Mesendoderm (in vitro differentiated cells): Measurements from ENCODE around the gene GSN.

Experiments used
- DNase-seq: peaks from one replicate; pipeline ENCODE4 v3.0.0; 2013
- H2AK5ac ChIP-seq: 2 replicates; pipeline ENCODE4 v1.6.1; 2013; ENCODE audit warnings: low read length, inconsistent platforms
- H2BK120ac ChIP-seq: 2 replicates; pipeline ENCODE4 v1.6.1; 2013; ENCODE audit warnings: low read depth, mild to moderate bottlenecking, low read length, moderate library complexity, mixed read lengths
- H2BK15ac ChIP-seq: replicated peaks from 2 replicates; pipeline ENCODE4 v1.6.1; 2013; ENCODE audit warnings: low read depth, mild to moderate bottlenecking, moderate library complexity
- H2BK5ac ChIP-seq: 2 replicates; pipeline ENCODE4 v1.6.1; 2013; ENCODE audit warnings: low read length, inconsistent platforms
- H3K18ac ChIP-seq: 2 replicates; pipeline ENCODE4 v1.6.1; 2013; ENCODE audit warnings: mild to moderate bottlenecking, low read length, mixed read lengths
- H3K23ac ChIP-seq: one replicate; pipeline ENCODE4 v1.6.1; 2013; ENCODE audit warnings: low read length
- H3K27ac ChIP-seq: 2 replicates; pipeline ENCODE4 v1.5.1; 2013; ENCODE audit warnings: low read depth, mild to moderate bottlenecking, inconsistent platforms, low read length, moderate library complexity
- H3K27me3 ChIP-seq: 2 replicates; pipeline ENCODE4 v1.6.1; 2013; ENCODE audit warnings: low read length, control low read depth, mild to moderate bottlenecking, inconsistent platforms; ENCODE audit not compliant: insufficient read depth, poor library complexity
- H3K36me3 ChIP-seq: 2 replicates; pipeline ENCODE4 v1.6.1; 2013; ENCODE audit warnings: low read length, inconsistent platforms; ENCODE audit not compliant: control insufficient read depth, insufficient read depth
- H3K4ac ChIP-seq: one replicate; pipeline ENCODE4 v1.6.1; 2013; ENCODE audit warnings: low read depth, mild to moderate bottlenecking, low read length, moderate library complexity
- H3K4me1 ChIP-seq: 2 replicates; pipeline ENCODE4 v1.6.1; 2013; ENCODE audit warnings: low read depth, low read length, inconsistent platforms; ENCODE audit not compliant: control insufficient read depth
- H3K4me2 ChIP-seq: 2 replicates; pipeline ENCODE4 v1.6.1; 2013; ENCODE audit warnings: low read length
- H3K4me3 ChIP-seq: 2 replicates; pipeline ENCODE4 v1.5.1; 2013; ENCODE audit warnings: mild to moderate bottlenecking, low read length
- H3K56ac ChIP-seq: one replicate; pipeline ENCODE4 v1.6.1; 2013; ENCODE audit warnings: low read length
- H3K79me1 ChIP-seq: 2 replicates; pipeline ENCODE4 v1.6.1; 2013; ENCODE audit warnings: low read length, inconsistent platforms
- H3K79me2 ChIP-seq: 2 replicates; pipeline ENCODE4 v1.6.1; 2013; ENCODE audit warnings: mild to moderate bottlenecking, low read length; ENCODE audit not compliant: control insufficient read depth, insufficient read depth
- H3K9ac ChIP-seq: 2 replicates; pipeline ENCODE4 v1.6.1; 2013; ENCODE audit warnings: low read length, inconsistent platforms
- H4K5ac ChIP-seq: one replicate; pipeline ENCODE4 v1.6.1; 2013; ENCODE audit warnings: low read length
- H4K8ac ChIP-seq: one replicate; pipeline ENCODE4 v1.6.1; 2013; ENCODE audit warnings: low read depth, mild to moderate bottlenecking, control low read depth, low read length, moderate library complexity
- WGBS: extraction: QIAGEN DNeasy Blood & Tissue Kit; methylation state at CpG from one replicate; pipeline ENCODE4 v1.1.7; 2013; ENCODE audit warnings: low lambda C conversion rate, missing lambda C conversion rate; ENCODE audit not compliant: insufficient coverage; ENCODE audit errors: extremely low coverage; 5-methylcytosine and 5-hydroxymethylcytosine counted together

The GSN gene

GRCh38 chr9:121286688-121286972, 18.7 kb downstream of the GSN start:
- no peak overlapping the region for H2AK5ac ChIP-seq
- WGBS, result no CpG with 5 or more reads among the region's 2 CpGs
- DNase-seq, result no peak
- peak overlapping the region; percentile 12 for H3K9ac ChIP-seq
- H3K56ac ChIP-seq, result peak overlapping the region; percentile 59
- H3K4ac ChIP-seq, result no peak overlapping the region
- H3K36me3 ChIP-seq, result no peaks in the 10 kb centered on the region
- no peaks in the 10 kb centered on the region for H3K79me1 ChIP-seq
- H2BK5ac ChIP-seq, result peak overlapping the region; percentile 33
- peak overlapping the region; percentile 24 for H3K18ac ChIP-seq
- no peak overlapping the region for H3K4me2 ChIP-seq
- H3K79me2 ChIP-seq, result no peaks in the 10 kb centered on the region
- peak overlapping the region; percentile 27 for H3K27ac ChIP-seq
- no peak overlapping the region for H3K23ac ChIP-seq
- no peak overlapping the region for H4K8ac ChIP-seq
- H4K5ac ChIP-seq, result no peak overlapping the region
- H3K4me1 ChIP-seq, result peaks cover 17% of the 10 kb centered on the region
- H3K4me3 ChIP-seq, result no peak overlapping the region
- H3K27me3 ChIP-seq, result no peaks in the 10 kb centered on the region
- H2BK120ac ChIP-seq, result no peak overlapping the region
- H2BK15ac ChIP-seq, result no peak overlapping the region

- WGBS, result no CpG with 5 or more reads among the region's 13 CpGs
- Histone ChIP-seq H3K18ac (peak overlapping the region; percentile 77), H4K5ac (no peak overlapping the region), H3K79me1 (no peaks in the 10 kb centered on the region), H3K27ac (peak overlapping the region; percentile 94), H3K36me3 (no peaks in the 10 kb centered on the region), H3K23ac (no peak overlapping the region), H2BK5ac (peak overlapping the region; percentile 23), H2BK120ac (no peak overlapping the region), H4K8ac (no peak overlapping the region), H2AK5ac (no peak overlapping the region), H3K4me1 (peaks cover 17% of the 10 kb centered on the region), H3K56ac (peak overlapping the region; percentile 81), H2BK15ac (no peak overlapping the region), H3K27me3 (no peaks in the 10 kb centered on the region), H3K9ac (peak overlapping the region; percentile 33), H3K4me3 (no peak overlapping the region), H3K4me2 (peak overlapping the region; percentile 29), H3K4ac (no peak overlapping the region), H3K79me2 (no peaks in the 10 kb centered on the region)
- peak; percentile 97 for DNase-seq
Observed at GRCh38 chr9:121286973-121287741, 19.2 kb downstream of the GSN start.

GRCh38 chr9:121288673-121289025, 20.7 kb downstream of the GSN start:
- Histone ChIP-seq H3K4me3 (no peak overlapping the region), H3K4me1 (peaks cover 17% of the 10 kb centered on the region), H3K4me2 (no peak overlapping the region), H4K8ac (no peak overlapping the region), H3K79me1 (no peaks in the 10 kb centered on the region), H3K27ac (peak overlapping the region; percentile 58), H2BK15ac (no peak overlapping the region), H3K9ac (peak overlapping the region; percentile 11), H3K23ac (no peak overlapping the region), H3K18ac (peak overlapping the region; percentile 3), H3K36me3 (no peaks in the 10 kb centered on the region), H3K79me2 (no peaks in the 10 kb centered on the region), H2AK5ac (peak overlapping the region; percentile 6), H3K27me3 (no peaks in the 10 kb centered on the region), H2BK5ac (peak overlapping the region; percentile 37), H4K5ac (no peak overlapping the region), H2BK120ac (no peak overlapping the region), H3K4ac (no peak overlapping the region), H3K56ac (peak overlapping the region; percentile 42)
- DNase-seq, result no peak
- no CpG with 5 or more reads among the region's 4 CpGs for WGBS

GRCh38 chr9:121289026-121289771, 21.2 kb downstream of the GSN start:
- H3K36me3 ChIP-seq, result no peaks in the 10 kb centered on the region
- peak overlapping the region; percentile 11 for H3K9ac ChIP-seq
- peak; percentile 96 for DNase-seq
- peak overlapping the region; percentile 6 for H2AK5ac ChIP-seq
- H3K79me1 ChIP-seq, result no peaks in the 10 kb centered on the region
- no peak overlapping the region for H3K4ac ChIP-seq
- H3K18ac ChIP-seq, result peak overlapping the region; percentile 3
- H3K27ac ChIP-seq, result peak overlapping the region; percentile 58
- H4K5ac ChIP-seq, result no peak overlapping the region
- no peak overlapping the region for H3K4me2 ChIP-seq
- peak overlapping the region; percentile 62 for H3K56ac ChIP-seq
- no peak overlapping the region for H3K23ac ChIP-seq
- peaks cover 17% of the 10 kb centered on the region for H3K4me1 ChIP-seq
- H3K4me3 ChIP-seq, result no peak overlapping the region
- no peaks in the 10 kb centered on the region for H3K27me3 ChIP-seq
- no peak overlapping the region for H2BK120ac ChIP-seq
- peak overlapping the region; percentile 42 for H2BK5ac ChIP-seq
- no CpG with 5 or more reads among the region's 10 CpGs for WGBS
- H3K79me2 ChIP-seq, result no peaks in the 10 kb centered on the region
- H4K8ac ChIP-seq, result no peak overlapping the region
- no peak overlapping the region for H2BK15ac ChIP-seq

- Histone ChIP-seq H3K79me2 (no peaks in the 10 kb centered on the region), H3K23ac (peak overlapping the region; percentile 31), H3K4me2 (no peak overlapping the region), H3K27ac (peak overlapping the region; percentile 58), H3K4me3 (no peak overlapping the region), H3K79me1 (no peaks in the 10 kb centered on the region), H2BK120ac (no peak overlapping the region), H3K4me1 (peaks cover 17% of the 10 kb centered on the region), H2BK5ac (peak overlapping the region; percentile 42), H3K18ac (no peak overlapping the region), H4K8ac (no peak overlapping the region), H3K27me3 (no peaks in the 10 kb centered on the region), H3K9ac (no peak overlapping the region), H2BK15ac (no peak overlapping the region), H3K36me3 (no peaks in the 10 kb centered on the region), H3K56ac (peak overlapping the region; percentile 62), H2AK5ac (no peak overlapping the region), H4K5ac (no peak overlapping the region), H3K4ac (peak overlapping the region; percentile 49)
- no CpG with 5 or more reads among the region's 7 CpGs for WGBS
- no peak for DNase-seq
Observed at GRCh38 chr9:121289772-121290370, 21.9 kb downstream of the GSN start.
